ENCODE data around the gene DUSP23.

DNA sequence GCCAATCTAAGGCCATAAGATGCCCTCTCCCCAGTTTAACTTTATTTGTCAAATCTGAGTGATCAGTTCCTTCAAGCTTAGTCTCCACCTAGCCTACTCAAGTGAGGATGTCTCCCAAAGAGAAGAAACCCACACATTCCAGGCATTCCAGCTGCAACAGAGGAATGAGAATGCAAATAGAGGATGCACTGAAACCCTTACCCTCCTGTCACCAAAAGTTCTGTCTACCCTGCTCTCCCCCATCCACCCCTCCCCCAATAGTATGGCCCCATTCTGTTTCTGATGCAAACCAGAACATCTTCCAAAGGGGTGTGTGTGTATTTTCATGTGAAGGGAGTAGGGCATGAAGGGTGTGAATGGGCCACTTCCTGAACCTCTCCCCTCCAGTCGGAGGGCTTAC is 3.0 kb downstream of the DUSP23 start:
- TF ChIP-seq, protein P1, sequence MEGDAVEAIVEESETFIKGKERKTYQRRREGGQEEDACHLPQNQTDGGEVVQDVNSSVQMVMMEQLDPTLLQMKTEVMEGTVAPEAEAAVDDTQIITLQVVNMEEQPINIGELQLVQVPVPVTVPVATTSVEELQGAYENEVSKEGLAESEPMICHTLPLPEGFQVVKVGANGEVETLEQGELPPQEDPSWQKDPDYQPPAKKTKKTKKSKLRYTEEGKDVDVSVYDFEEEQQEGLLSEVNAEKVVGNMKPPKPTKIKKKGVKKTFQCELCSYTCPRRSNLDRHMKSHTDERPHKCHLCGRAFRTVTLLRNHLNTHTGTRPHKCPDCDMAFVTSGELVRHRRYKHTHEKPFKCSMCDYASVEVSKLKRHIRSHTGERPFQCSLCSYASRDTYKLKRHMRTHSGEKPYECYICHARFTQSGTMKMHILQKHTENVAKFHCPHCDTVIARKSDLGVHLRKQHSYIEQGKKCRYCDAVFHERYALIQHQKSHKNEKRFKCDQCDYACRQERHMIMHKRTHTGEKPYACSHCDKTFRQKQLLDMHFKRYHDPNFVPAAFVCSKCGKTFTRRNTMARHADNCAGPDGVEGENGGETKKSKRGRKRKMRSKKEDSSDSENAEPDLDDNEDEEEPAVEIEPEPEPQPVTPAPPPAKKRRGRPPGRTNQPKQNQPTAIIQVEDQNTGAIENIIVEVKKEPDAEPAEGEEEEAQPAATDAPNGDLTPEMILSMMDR (IDR thresholded peaks at IDR 0.05) = no peak
- no peak for TF ChIP-seq POLR2A (IDR thresholded peaks at IDR 0.05)
